ENCODE measurements around the gene LRRN4. TPM values are rescaled to one million over a fixed set of nuclear protein-coding genes. Genes with fewer than 3 reads are reported as not detected.

Gene LRRN4
- total RNA-seq, 4 donors from 2014 or later = not detected

DNA sequence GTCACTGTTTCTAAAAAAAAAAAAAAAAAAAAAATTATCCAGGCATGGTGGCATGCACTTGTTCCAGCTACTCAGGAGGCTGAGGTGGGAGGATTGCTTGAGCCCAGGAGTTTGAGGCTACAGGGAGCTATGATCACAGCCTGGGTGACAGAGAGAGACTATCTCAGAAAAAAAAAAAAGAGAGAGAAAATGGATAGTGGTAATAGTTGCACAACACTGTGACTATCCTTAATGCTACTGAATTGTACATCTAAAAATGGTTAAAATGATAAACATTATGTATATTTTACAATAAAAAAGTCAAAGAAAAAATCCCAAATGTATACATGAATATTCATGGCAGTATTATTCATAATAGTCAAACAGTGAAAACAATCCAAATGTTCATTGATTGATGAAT lies 46.0 kb upstream of the LRRN4 start:
- ATAC-seq = no peak
- H3K27me3 ChIP-seq = no peaks in the 10 kb centered on the region
- intact Hi-C loops (cut with DNase I; ENCODE audit: low total_unique reads) = no loop called here

DNA sequence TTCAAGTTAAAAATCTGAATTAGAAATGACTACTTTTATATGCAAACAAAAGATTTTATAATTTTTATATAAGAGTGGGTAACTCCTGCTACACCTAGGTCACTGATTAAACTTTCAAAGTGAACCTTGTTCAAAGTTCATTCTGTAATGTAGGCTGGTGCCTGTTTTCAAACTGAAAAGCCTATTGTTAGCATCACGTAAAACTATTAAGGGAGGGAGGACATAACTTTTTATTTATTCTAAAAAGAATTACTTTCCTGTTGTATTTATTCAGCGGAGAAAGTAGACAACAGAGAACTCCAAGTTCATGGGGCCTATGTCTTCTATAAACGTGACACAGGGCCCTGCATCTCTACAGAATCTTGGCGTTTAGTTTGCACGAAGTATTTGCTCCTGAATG lies 41.5 kb upstream of the LRRN4 start:
- Histone ChIP-seq H3K27ac (no peak overlapping the region), H3K4me3 (no peak overlapping the region), H3K4me1 (no peaks in the 10 kb centered on the region), H3K27me3 (no peaks in the 10 kb centered on the region), H3K9me3 (no peaks in the 10 kb centered on the region), H3K36me3 (no peaks in the 10 kb centered on the region)
- DNase-seq (no peak), ATAC-seq (no peak)
- no peak for TF ChIP-seq POLR2A (IDR thresholded peaks at IDR 0.05)
- TF ChIP-seq, protein P1, sequence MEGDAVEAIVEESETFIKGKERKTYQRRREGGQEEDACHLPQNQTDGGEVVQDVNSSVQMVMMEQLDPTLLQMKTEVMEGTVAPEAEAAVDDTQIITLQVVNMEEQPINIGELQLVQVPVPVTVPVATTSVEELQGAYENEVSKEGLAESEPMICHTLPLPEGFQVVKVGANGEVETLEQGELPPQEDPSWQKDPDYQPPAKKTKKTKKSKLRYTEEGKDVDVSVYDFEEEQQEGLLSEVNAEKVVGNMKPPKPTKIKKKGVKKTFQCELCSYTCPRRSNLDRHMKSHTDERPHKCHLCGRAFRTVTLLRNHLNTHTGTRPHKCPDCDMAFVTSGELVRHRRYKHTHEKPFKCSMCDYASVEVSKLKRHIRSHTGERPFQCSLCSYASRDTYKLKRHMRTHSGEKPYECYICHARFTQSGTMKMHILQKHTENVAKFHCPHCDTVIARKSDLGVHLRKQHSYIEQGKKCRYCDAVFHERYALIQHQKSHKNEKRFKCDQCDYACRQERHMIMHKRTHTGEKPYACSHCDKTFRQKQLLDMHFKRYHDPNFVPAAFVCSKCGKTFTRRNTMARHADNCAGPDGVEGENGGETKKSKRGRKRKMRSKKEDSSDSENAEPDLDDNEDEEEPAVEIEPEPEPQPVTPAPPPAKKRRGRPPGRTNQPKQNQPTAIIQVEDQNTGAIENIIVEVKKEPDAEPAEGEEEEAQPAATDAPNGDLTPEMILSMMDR (IDR thresholded peaks at IDR 0.05 in 4 of 5, conservative IDR thresholded peaks at IDR 0.05 in 1 of 5) = no peak
- in situ Hi-C loops (cut with MboI; ENCODE audit: low sequenced_read_pairs in 4 of 4) (loop anchor here in 1 of 4 donors (25.0 kb wide), 2 partner anchors 133 to 558 kb away; partner anchors contain the start of genes MCM8 and TRMT6), intact Hi-C loops (cut with DNase I; ENCODE audit: low total_unique reads) (no loop called here)

More for the DNA sequence above, 46.0 kb upstream of the LRRN4 start:
- no peak for TF ChIP-seq POLR2A (IDR thresholded peaks at IDR 0.05)
- Histone ChIP-seq H3K27ac (no peak overlapping the region), H3K36me3 (no peaks in the 10 kb centered on the region), H3K4me1 (no peaks in the 10 kb centered on the region), H3K4me3 (no peak overlapping the region), H3K9me3 (no peaks in the 10 kb centered on the region)
- no peak for DNase-seq
- in situ Hi-C loops (cut with MboI; ENCODE audit: low sequenced_read_pairs in 4 of 4) = loop anchor here in 1 of 4 donors (25.0 kb wide), 2 partner anchors 138 to 563 kb away; partner anchors contain the start of genes MCM8 and TRMT6

DNA sequence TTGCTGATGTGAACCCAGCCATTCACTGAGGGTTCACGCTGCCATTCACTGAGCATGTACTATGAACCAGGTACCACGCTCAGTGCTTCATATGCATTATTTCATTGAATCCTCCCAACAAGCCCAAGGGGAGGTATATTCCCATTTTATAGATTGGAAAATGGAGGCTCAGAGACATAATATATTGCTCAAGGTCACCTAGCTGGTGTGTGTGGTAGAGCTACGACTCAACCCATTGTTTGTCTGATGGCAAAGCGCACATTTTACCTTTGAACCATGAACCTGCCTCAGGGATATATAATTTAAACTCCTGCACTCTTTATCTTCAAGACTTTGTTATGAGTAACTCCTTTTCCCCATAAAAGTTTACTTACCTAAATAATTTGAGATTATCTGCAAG lies 40.7 kb upstream of the LRRN4 start:
- no peaks in the 10 kb centered on the region for H3K36me3 ChIP-seq
- no peak for DNase-seq
- no peaks in the 10 kb centered on the region for H3K4me1 ChIP-seq
- no peaks in the 10 kb centered on the region for H3K27me3 ChIP-seq
- TF ChIP-seq, protein P1 (IDR thresholded peaks at IDR 0.05 in 4 of 5, conservative IDR thresholded peaks at IDR 0.05 in 1 of 5) = no peak
- TF ChIP-seq POLR2A (IDR thresholded peaks at IDR 0.05) = no peak
- in situ Hi-C loops (cut with MboI; ENCODE audit: low sequenced_read_pairs in 4 of 4) (loop anchor here in 1 of 4 donors (25.0 kb wide), 2 partner anchors 132 to 557 kb away; partner anchors contain the start of genes MCM8 and TRMT6), intact Hi-C loops (cut with DNase I; ENCODE audit: low total_unique reads) (no loop called here)
- ATAC-seq = no peak
- H3K9me3 ChIP-seq = no peaks in the 10 kb centered on the region
- no peak overlapping the region for H3K4me3 ChIP-seq
- no peak overlapping the region for H3K27ac ChIP-seq

DNA sequence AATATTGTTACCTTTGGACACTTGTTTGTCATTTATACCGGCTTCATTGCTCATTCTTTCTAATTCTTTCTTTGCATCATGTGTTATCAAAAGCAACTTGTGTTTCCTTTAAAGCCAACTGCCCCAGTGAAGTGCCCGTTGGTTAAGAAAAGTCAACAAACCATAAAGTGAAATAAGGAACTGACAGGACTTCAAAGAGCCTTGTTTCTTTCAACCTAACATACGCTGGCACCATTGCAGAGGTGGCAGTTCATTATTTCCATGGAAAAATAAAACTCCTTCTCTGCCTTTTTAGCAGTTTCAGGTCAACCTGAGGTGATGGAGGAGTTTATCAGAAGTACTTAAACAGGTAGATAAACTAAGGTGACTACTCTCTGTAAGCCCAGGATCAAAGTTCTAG lies 40.2 kb upstream of the LRRN4 start:
- TF ChIP-seq, protein P1 (IDR thresholded peaks at IDR 0.05 in 4 of 5, conservative IDR thresholded peaks at IDR 0.05 in 1 of 5) = no peak
- TF ChIP-seq POLR2A (IDR thresholded peaks at IDR 0.05) = no peak
- Histone ChIP-seq H3K9me3 (no peaks in the 10 kb centered on the region), H3K4me3 (no peak overlapping the region), H3K27me3 (no peaks in the 10 kb centered on the region), H3K36me3 (no peaks in the 10 kb centered on the region), H3K27ac (no peak overlapping the region), H3K4me1 (no peaks in the 10 kb centered on the region)
- in situ Hi-C loops (cut with MboI; ENCODE audit: low sequenced_read_pairs in 4 of 4) = loop anchor here in 1 of 4 donors (25.0 kb wide), 2 partner anchors 132 to 557 kb away; partner anchors contain the start of genes MCM8 and TRMT6
- no peak for DNase-seq
- intact Hi-C loops (cut with DNase I; ENCODE audit: low total_unique reads) = no loop called here
- no peak for ATAC-seq

DNA sequence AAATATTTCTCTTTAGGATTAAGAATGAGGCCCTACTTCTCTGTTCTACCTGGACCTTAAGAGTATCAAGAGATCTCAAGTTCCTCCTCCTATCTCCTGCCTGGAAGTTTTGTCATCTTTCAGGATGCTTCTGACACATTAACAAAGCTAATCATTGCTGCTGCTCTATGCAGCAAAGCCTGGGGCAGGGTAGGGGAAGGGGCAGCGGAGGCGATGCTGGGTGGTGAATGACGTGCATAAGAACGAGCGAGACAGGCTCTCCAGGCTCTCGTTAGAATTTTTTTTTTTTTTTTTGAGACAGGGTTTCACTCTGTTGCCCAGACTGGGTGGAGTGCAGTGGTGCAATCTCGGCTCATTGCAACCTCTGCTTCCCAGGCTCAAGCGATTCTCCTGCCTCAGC lies 37.8 kb upstream of the LRRN4 start:
- in situ Hi-C loops (cut with MboI; ENCODE audit: low sequenced_read_pairs in 4 of 4) = loop anchor here in 1 of 4 donors (25.0 kb wide), 2 partner anchors 129 to 554 kb away; partner anchors contain the start of genes MCM8 and TRMT6

More for the DNA sequence above, 37.8 kb upstream of the LRRN4 start:
- Histone ChIP-seq H3K27me3 (no peaks in the 10 kb centered on the region), H3K9me3 (no peaks in the 10 kb centered on the region), H3K4me1 (no peaks in the 10 kb centered on the region), H3K4me3 (no peak overlapping the region), H3K36me3 (no peaks in the 10 kb centered on the region), H3K27ac (no peak overlapping the region)
- ATAC-seq = no peak
- no peak for DNase-seq
- intact Hi-C loops (cut with DNase I; ENCODE audit: low total_unique reads) = no loop called here
- TF ChIP-seq, protein P1 (IDR thresholded peaks at IDR 0.05 in 4 of 5, conservative IDR thresholded peaks at IDR 0.05 in 1 of 5) = no peak
- no peak for TF ChIP-seq POLR2A (IDR thresholded peaks at IDR 0.05)

All from gastrocnemius medialis (tissue), 4 donors.